Breast epithelium (tissue), 4 donors: ENCODE measurements around the gene MT2A. TPM values are rescaled to one million over a fixed set of nuclear protein-coding genes. Genes with fewer than 3 reads are reported as not detected.

Source experiments
- DNase-seq, 2 donors: peaks; one replicate each; pipeline ENCODE4 v3.0.0-alpha.2; 2019; ENCODE audit warnings: low spot score in 2 of 2
- H3K27ac ChIP-seq, 2 donors: fragments of 200-600 bp; sonication (generic) in 1 of 2; one replicate each; pipeline ENCODE4 v1.5.1; 2016 to 2019; ENCODE audit warnings: mild to moderate bottlenecking in 1 of 2
- H3K27me3 ChIP-seq, 2 donors: fragments of 200-600 bp; sonication (generic) in 1 of 2; one replicate each; pipeline versions ENCODE4 v1.5.1 to v1.6.0; 2017 to 2019; ENCODE audit warnings: control low read depth in 1 of 2, mild to moderate bottlenecking in 1 of 2
- H3K36me3 ChIP-seq: fragments of 200-600 bp; one replicate; pipeline ENCODE4 v1.5.1; 2019
- H3K4me1 ChIP-seq, 2 donors: fragments of 200-600 bp; sonication (generic); one replicate each; pipeline ENCODE4 v1.5.1; 2016 to 2019; ENCODE audit warnings: control low read depth in 1 of 2
- H3K4me3 ChIP-seq, 3 donors: fragments of 200-600 bp; sonication (generic); 1 replicate in 2 of 3; 2 replicates in 1 of 3; pipeline ENCODE4 v1.5.1; 2016 to 2019; ENCODE audit warnings: mild to moderate bottlenecking in 3 of 3, moderate library complexity in 2 of 3
- H3K9me3 ChIP-seq, 2 donors: fragments of 200-600 bp; sonication (generic) in 1 of 2; one replicate each; pipeline ENCODE4 v1.5.1; 2016 to 2019; ENCODE audit warnings: control low read depth in 1 of 2
- CTCF ChIP-seq, 3 donors: fragments of 450-650 bp; IDR thresholded peaks; one replicate each; pipeline ENCODE4 v1.5.1; 2016 to 2017; ENCODE audit warnings: antibody characterized with exemption in 3 of 3, mild to moderate bottlenecking in 3 of 3, moderate library complexity in 3 of 3
- POLR2A ChIP-seq: fragments of 450-650 bp; IDR thresholded peaks from one replicate; pipeline ENCODE4 v1.6.1; 2016; ENCODE audit warnings: antibody characterized with exemption, mild to moderate bottlenecking, moderate library complexity
- POLR2AphosphoS5 ChIP-seq, 3 donors: sonication (generic); formaldehyde crosslinking; IDR thresholded peaks; one replicate each; pipeline ENCODE4 v1.6.1; 2017; ENCODE audit warnings: antibody characterized with exemption in 3 of 3
- intact Hi-C: fragments of 100-400 bp; cut with DNase I; formaldehyde crosslinking; loops from one replicate; pipeline ENCODE4 v1.15.1; 2023; ENCODE audit warnings: low total_unique reads
- total RNA-seq, 3 donors: library from RNA; depleted of rRNA; stranded (reverse); fragments of >200 nt; gene quantifications; one replicate each; pipeline ENCODE4 v1.1.0, GENCODE V29; 2016

MT2A gene
- total RNA-seq, 3 donors from 2014 or later, result 352 to 543 (median 428) TPM

- Histone ChIP-seq H3K4me3 (peak within 1 kb of the TSS; percentile 34 to 69 (median 49)), H3K36me3 (no peaks in the 10 kb centered on the region), H3K27ac (no peak within 1 kb of the TSS), H3K9me3 (no peaks in the 10 kb centered on the region), H3K4me1 (peaks cover 3 to 9% of the 10 kb centered on the region in 2 donors), H3K27me3 (peaks cover 0 to 18% of the 10 kb centered on the region in 2 donors)
- DNase-seq, result no peak
- TF ChIP-seq POLR2A, result no peak
- no peak for TF ChIP-seq CTCF (IDR thresholded peaks at IDR 0.05)
- no peak for TF ChIP-seq POLR2AphosphoS5 (IDR thresholded peaks at IDR 0.05)
- intact Hi-C loops, result loop anchor here (10.0 kb wide), 1 partner anchor 115 kb away; no protein-coding TSS in a partner anchor
These were observed 19.0 kb upstream of the MT2A start, which contains the start of gene MT3 for GRCh38 chr16:56589141-56590039. Gene MT3, plus strand, starts transcription at chr16:56589528. Its CDS starts 63 bp downstream, at chr16:56589591.

- DNase-seq, result no peak
- Histone ChIP-seq H3K27me3 (peaks cover 0 to 18% of the 10 kb centered on the region in 2 donors), H3K4me3 (no peak overlapping the region), H3K27ac (no peak overlapping the region), H3K4me1 (peaks cover 3 to 9% of the 10 kb centered on the region in 2 donors), H3K9me3 (no peaks in the 10 kb centered on the region), H3K36me3 (no peaks in the 10 kb centered on the region)
- TF ChIP-seq CTCF (IDR thresholded peaks at IDR 0.05) (no peak), POLR2A (no peak), POLR2AphosphoS5 (IDR thresholded peaks at IDR 0.05) (no peak)
- intact Hi-C loops, result loop anchor here (10.0 kb wide), 1 partner anchor 113 kb away; no protein-coding TSS in a partner anchor
These were observed 16.9 kb upstream of the MT2A start for GRCh38 chr16:56591377-56592060.

- no peak for DNase-seq
- intact Hi-C loops, result loop anchor here (10.0 kb wide), 1 partner anchor 111 kb away; no protein-coding TSS in a partner anchor
- TF ChIP-seq CTCF (IDR thresholded peaks at IDR 0.05) (no peak), POLR2AphosphoS5 (IDR thresholded peaks at IDR 0.05) (no peak), POLR2A (no peak)
- peaks cover 0 to 18% of the 10 kb centered on the region in 2 donors for H3K27me3 ChIP-seq
- no peaks in the 10 kb centered on the region for H3K36me3 ChIP-seq
- peaks cover 3 to 9% of the 10 kb centered on the region in 2 donors for H3K4me1 ChIP-seq
- no peak overlapping the region for H3K4me3 ChIP-seq
- no peak overlapping the region for H3K27ac ChIP-seq
- H3K9me3 ChIP-seq, result no peaks in the 10 kb centered on the region
These were observed 14.7 kb upstream of the MT2A start for GRCh38 chr16:56593573-56594291.

GRCh38 chr16:56594292-56594619, 14.1 kb upstream of the MT2A start:
- intact Hi-C loops, result loop anchor here (10.0 kb wide), 1 partner anchor 111 kb away; no protein-coding TSS in a partner anchor
- Histone ChIP-seq H3K4me1 (peaks cover under 1 to 5% of the 10 kb centered on the region in 2 donors), H3K36me3 (no peaks in the 10 kb centered on the region), H3K9me3 (no peaks in the 10 kb centered on the region), H3K27ac (no peak overlapping the region), H3K4me3 (no peak overlapping the region), H3K27me3 (peaks cover 0 to 14% of the 10 kb centered on the region in 2 donors)
- DNase-seq, result no peak
- no peak for TF ChIP-seq CTCF (IDR thresholded peaks at IDR 0.05)
- no peak for TF ChIP-seq POLR2A
- TF ChIP-seq POLR2AphosphoS5 (IDR thresholded peaks at IDR 0.05), result no peak
